ENCODE measurements around the gene GAN.

DNA sequence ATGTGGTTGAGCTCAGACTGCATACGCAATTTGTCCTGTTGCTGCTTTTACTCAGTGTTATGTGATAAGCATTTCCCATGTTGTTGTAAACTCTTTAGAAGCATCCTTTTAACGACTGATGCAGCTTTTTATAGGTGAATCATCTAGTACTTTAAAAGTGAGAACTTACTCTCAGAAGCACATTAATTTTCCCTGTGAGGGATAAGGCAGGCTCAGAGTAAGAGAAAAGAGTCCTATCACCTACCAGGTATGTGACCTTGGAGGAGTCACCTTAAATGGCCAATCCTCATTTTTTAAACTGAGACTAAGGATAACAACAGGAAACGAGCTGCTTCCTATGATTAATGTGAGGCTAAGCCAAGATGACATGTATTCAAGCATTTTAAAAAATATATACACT is 34.4 kb upstream of the GAN start:
- no peak for TF ChIP-seq ZBTB7A (IDR thresholded peaks at IDR 0.05; ENCODE audit: low read depth)
- TF ChIP-seq EP300 (IDR thresholded peaks at IDR 0.05; ENCODE audit: borderline replicate concordance), result no peak
- no peak for TF ChIP-seq REST (IDR thresholded peaks at IDR 0.05; ENCODE audit: low read depth)
- TF ChIP-seq RAD21 (IDR thresholded peaks at IDR 0.05; ENCODE audit: low read depth), result no peak
- TF ChIP-seq, protein P1, sequence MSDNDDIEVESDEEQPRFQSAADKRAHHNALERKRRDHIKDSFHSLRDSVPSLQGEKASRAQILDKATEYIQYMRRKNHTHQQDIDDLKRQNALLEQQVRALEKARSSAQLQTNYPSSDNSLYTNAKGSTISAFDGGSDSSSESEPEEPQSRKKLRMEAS (IDR thresholded peaks at IDR 0.05), result no peak
- no peak for TF ChIP-seq TAF1 (IDR thresholded peaks at IDR 0.05; ENCODE audit: low read depth)
- TF ChIP-seq EGR1 (IDR thresholded peaks at IDR 0.05), result no peak
- TF ChIP-seq CEBPB (IDR thresholded peaks at IDR 0.05), result no peak
